Measurements from ENCODE around the gene AP1AR.

The AP1AR gene

GRCh38 chr4:112266823-112267222 is 35.2 kb downstream of the AP1AR start:
- no peak overlapping the region for H3K9ac ChIP-seq (ENCODE audit: insufficient read length)
- TF ChIP-seq FOXP2 (optimal IDR thresholded peaks at IDR 0.05; ENCODE audit: control extremely low read depth, extremely low read length, insufficient read depth) (no peak), EZH2 (IDR thresholded peaks at IDR 0.05) (no peak), POLR2AphosphoS5 (IDR thresholded peaks at IDR 0.05; ENCODE audit: borderline replicate concordance, low read depth, low read length) (no peak)
- no peak overlapping the region for H3K27ac ChIP-seq
- H3K9me3 ChIP-seq (ENCODE audit: low read depth, low read length): no peaks in the 10 kb centered on the region
- no peak for DNase-seq (ENCODE audit: low read depth, low spot score)
- peaks cover 32% of the 10 kb centered on the region for H3K36me3 ChIP-seq (ENCODE audit: insufficient read depth, low read length)
- no peak overlapping the region for H3K4me3 ChIP-seq

GRCh38 chr4:112270051-112270450 is 38.5 kb downstream of the AP1AR start:
- H3K9me3 ChIP-seq (ENCODE audit: low read depth, low read length): no peaks in the 10 kb centered on the region
- H3K9ac ChIP-seq (ENCODE audit: insufficient read length): no peak overlapping the region
- H3K36me3 ChIP-seq (ENCODE audit: insufficient read depth, low read length): peaks cover 21% of the 10 kb centered on the region
- TF ChIP-seq FOXP2 (optimal IDR thresholded peaks at IDR 0.05; ENCODE audit: control extremely low read depth, extremely low read length, insufficient read depth) (no peak), EZH2 (IDR thresholded peaks at IDR 0.05) (no peak), POLR2AphosphoS5 (IDR thresholded peaks at IDR 0.05; ENCODE audit: borderline replicate concordance, low read depth, low read length) (no peak)
- H3K27ac ChIP-seq: no peak overlapping the region
- no peak overlapping the region for H3K4me3 ChIP-seq
- no peak for DNase-seq (ENCODE audit: low read depth, low spot score)

GRCh38 chr4:112270640-112271421 is 39.2 kb downstream of the AP1AR start:
- H3K9me3 ChIP-seq (ENCODE audit: low read depth, low read length): no peaks in the 10 kb centered on the region
- H3K4me3 ChIP-seq: no peak overlapping the region
- H3K36me3 ChIP-seq (ENCODE audit: insufficient read depth, low read length): peaks cover 23% of the 10 kb centered on the region
- DNase-seq (ENCODE audit: low read depth, low spot score): no peak
- TF ChIP-seq POLR2AphosphoS5 (IDR thresholded peaks at IDR 0.05; ENCODE audit: borderline replicate concordance, low read depth, low read length): no peak
- no peak for TF ChIP-seq EZH2 (IDR thresholded peaks at IDR 0.05)
- TF ChIP-seq FOXP2 (optimal IDR thresholded peaks at IDR 0.05; ENCODE audit: control extremely low read depth, extremely low read length, insufficient read depth): no peak
- H3K27ac ChIP-seq: no peak overlapping the region
- no peak overlapping the region for H3K9ac ChIP-seq (ENCODE audit: insufficient read length)

GRCh38 chr4:112272292-112272691 is 40.7 kb downstream of the AP1AR start:
- no peak for DNase-seq (ENCODE audit: low read depth, low spot score)
- Histone ChIP-seq H3K9ac (ENCODE audit: insufficient read length) (no peak overlapping the region), H3K4me3 (no peak overlapping the region), H3K36me3 (ENCODE audit: insufficient read depth, low read length) (peaks cover 27% of the 10 kb centered on the region), H3K27ac (no peak overlapping the region), H3K9me3 (ENCODE audit: low read depth, low read length) (no peaks in the 10 kb centered on the region)
- no peak for TF ChIP-seq FOXP2 (optimal IDR thresholded peaks at IDR 0.05; ENCODE audit: control extremely low read depth, extremely low read length, insufficient read depth)
- no peak for TF ChIP-seq EZH2 (IDR thresholded peaks at IDR 0.05)
- no peak for TF ChIP-seq POLR2AphosphoS5 (IDR thresholded peaks at IDR 0.05; ENCODE audit: borderline replicate concordance, low read depth, low read length)

GRCh38 chr4:112274959-112275358 is 43.4 kb downstream of the AP1AR start:
- DNase-seq (ENCODE audit: low read depth, low spot score): no peak
- Histone ChIP-seq H3K4me3 (no peak overlapping the region), H3K9ac (ENCODE audit: insufficient read length) (no peak overlapping the region), H3K27ac (no peak overlapping the region), H3K9me3 (ENCODE audit: low read depth, low read length) (no peaks in the 10 kb centered on the region), H3K36me3 (ENCODE audit: insufficient read depth, low read length) (peaks cover 34% of the 10 kb centered on the region)
- no peak for TF ChIP-seq POLR2AphosphoS5 (IDR thresholded peaks at IDR 0.05; ENCODE audit: borderline replicate concordance, low read depth, low read length)
- no peak for TF ChIP-seq FOXP2 (optimal IDR thresholded peaks at IDR 0.05; ENCODE audit: control extremely low read depth, extremely low read length, insufficient read depth)
- no peak for TF ChIP-seq EZH2 (IDR thresholded peaks at IDR 0.05)

GRCh38 chr4:112276113-112276512 is 44.5 kb downstream of the AP1AR start:
- no peak for TF ChIP-seq POLR2AphosphoS5 (IDR thresholded peaks at IDR 0.05; ENCODE audit: borderline replicate concordance, low read depth, low read length)
- no peak for DNase-seq (ENCODE audit: low read depth, low spot score)
- Histone ChIP-seq H3K27ac (no peak overlapping the region), H3K4me3 (no peak overlapping the region), H3K9me3 (ENCODE audit: low read depth, low read length) (no peaks in the 10 kb centered on the region), H3K9ac (ENCODE audit: insufficient read length) (no peak overlapping the region), H3K36me3 (ENCODE audit: insufficient read depth, low read length) (peaks cover 30% of the 10 kb centered on the region)

- Histone ChIP-seq H3K27ac (no peak overlapping the region), H3K4me3 (no peak overlapping the region), H3K36me3 (ENCODE audit: insufficient read depth, low read length) (peaks cover 38% of the 10 kb centered on the region), H3K9me3 (ENCODE audit: low read depth, low read length) (no peaks in the 10 kb centered on the region), H3K9ac (ENCODE audit: insufficient read length) (no peak overlapping the region)
- no peak for DNase-seq (ENCODE audit: low read depth, low spot score)
- TF ChIP-seq POLR2AphosphoS5 (IDR thresholded peaks at IDR 0.05; ENCODE audit: borderline replicate concordance, low read depth, low read length) (no peak), FOXP2 (optimal IDR thresholded peaks at IDR 0.05; ENCODE audit: control extremely low read depth, extremely low read length, insufficient read depth) (no peak), EZH2 (IDR thresholded peaks at IDR 0.05) (no peak)
Measured at GRCh38 chr4:112277220-112277619, 45.6 kb downstream of the AP1AR start.

- H3K27ac ChIP-seq: no peak overlapping the region
- no peak for DNase-seq (ENCODE audit: low read depth, low spot score)
- no peaks in the 10 kb centered on the region for H3K9me3 ChIP-seq (ENCODE audit: low read depth, low read length)
- H3K4me3 ChIP-seq: no peak overlapping the region
- TF ChIP-seq POLR2AphosphoS5 (IDR thresholded peaks at IDR 0.05; ENCODE audit: borderline replicate concordance, low read depth, low read length) (no peak), EZH2 (IDR thresholded peaks at IDR 0.05) (no peak), FOXP2 (optimal IDR thresholded peaks at IDR 0.05; ENCODE audit: control extremely low read depth, extremely low read length, insufficient read depth) (no peak)
- no peak overlapping the region for H3K9ac ChIP-seq (ENCODE audit: insufficient read length)
- H3K36me3 ChIP-seq (ENCODE audit: insufficient read depth, low read length): peaks cover 43% of the 10 kb centered on the region
Measured at GRCh38 chr4:112277705-112278448, 46.3 kb downstream of the AP1AR start.

All from SK-N-MC (cell line).